ENCODE measurements around the gene PTCD2.

- TF ChIP-seq CTCF (IDR thresholded peaks at IDR 0.05; ENCODE audit: low read depth, low read length, poor library complexity, severe bottlenecking) (no peak), EZH2phosphoT487 (IDR thresholded peaks at IDR 0.05; ENCODE audit: borderline replicate concordance, low read length) (no peak)
Observed at GRCh38 chr5:72352616-72353015, 32.4 kb downstream of the PTCD2 start.

Measured in DOHH2 (cell line).